ENCODE data around the gene SULT4A1. TPM values are rescaled to one million over a fixed set of nuclear protein-coding genes. Genes with fewer than 3 reads are reported as not detected.

SULT4A1 gene
- total and polyA plus RNA-seq, 9 of the 15 experiments (the other 6 are each of a cell fraction or from before 2014, with no cell fraction given): 0.03 to 0.20 (median 0.09) TPM; not detected in 3

DNA sequence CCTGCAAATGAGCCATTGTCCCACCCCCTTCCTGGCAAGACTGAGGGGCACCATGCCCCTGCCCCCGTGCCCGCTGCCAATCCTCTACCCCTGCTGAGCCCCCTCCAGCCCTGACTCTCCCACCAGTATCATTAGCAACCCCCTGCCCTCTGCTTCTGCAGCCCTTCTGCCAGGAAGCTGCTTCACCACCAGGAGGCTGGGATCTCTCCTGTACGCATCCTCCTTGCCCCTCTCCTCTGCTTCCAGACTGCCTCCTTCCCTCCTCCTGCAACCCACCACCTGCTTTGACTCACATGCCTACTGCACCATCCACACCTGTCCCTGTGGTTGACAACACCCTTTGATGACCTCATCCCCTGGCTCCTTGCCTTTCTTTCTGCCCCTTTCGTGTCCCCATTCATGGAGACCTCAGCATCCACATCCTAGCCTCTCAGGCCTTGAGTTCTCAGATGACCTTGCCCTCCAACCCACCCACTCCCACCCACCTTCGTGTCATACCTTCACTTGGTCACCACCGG is 47.9 kb upstream of the SULT4A1 start:
- no peaks in the 10 kb centered on the region; a peak in 1 of 5 replicates for H3K4me1 ChIP-seq (replicated peaks in 1 of 2; ENCODE audit: control insufficient read depth in 2 of 2, insufficient read depth in 2 of 2, low read length in 2 of 2)
- no peak overlapping the region for H3K27ac ChIP-seq (ENCODE audit: extremely low read depth, low read depth, low read length)
- H3K9ac ChIP-seq (ENCODE audit: insufficient read depth in 1 of 2, low read depth in 2 of 2, low read length in 2 of 2): no peak overlapping the region
- in situ Hi-C loops (cut with MboI) (no loop called here), intact Hi-C loops (cut with micrococcal nuclease) (no loop called here)
- BruUV-seq (replicated peaks): no TSS peak
- POLR2A ChIA-PET: no interaction called here
- H3K27me3 ChIP-seq (ENCODE audit: control insufficient read depth in 2 of 2, insufficient read depth in 2 of 2, low read length in 2 of 2): peaks cover 0 to 9% of the 10 kb centered on the region in 2 experiments; a peak in 1 of 5 replicates
- no peaks in the 10 kb centered on the region for H3K79me2 ChIP-seq (ENCODE audit: control insufficient read depth, insufficient read depth, low read length)
- no peak for TF ChIP-seq AFF4 (CRISPR knock-in tag; IDR thresholded peaks at IDR 0.05)
- no peak for TF ChIP-seq CCAR2 (IDR thresholded peaks at IDR 0.05; ENCODE audit: low read depth, low read length)
- TF ChIP-seq, protein P1, sequence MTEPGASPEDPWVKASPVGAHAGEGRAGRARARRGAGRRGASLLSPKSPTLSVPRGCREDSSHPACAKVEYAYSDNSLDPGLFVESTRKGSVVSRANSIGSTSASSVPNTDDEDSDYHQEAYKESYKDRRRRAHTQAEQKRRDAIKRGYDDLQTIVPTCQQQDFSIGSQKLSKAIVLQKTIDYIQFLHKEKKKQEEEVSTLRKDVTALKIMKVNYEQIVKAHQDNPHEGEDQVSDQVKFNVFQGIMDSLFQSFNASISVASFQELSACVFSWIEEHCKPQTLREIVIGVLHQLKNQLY (CRISPR knock-in tag; conservative IDR thresholded peaks at IDR 0.05): no peak
- no peak for TF ChIP-seq HEY1 (CRISPR knock-in tag; IDR thresholded peaks at IDR 0.05; ENCODE audit: borderline replicate concordance)
- no peak for TF ChIP-seq CBFB (CRISPR knock-in tag; IDR thresholded peaks at IDR 0.05)
- no peak for TF ChIP-seq ZNF174 (CRISPR knock-in tag; IDR thresholded peaks at IDR 0.05)
- no peak for TF ChIP-seq BRD9 (IDR thresholded peaks at IDR 0.05; ENCODE audit: low read depth, partially characterized antibody)
- TF ChIP-seq, protein P2, sequence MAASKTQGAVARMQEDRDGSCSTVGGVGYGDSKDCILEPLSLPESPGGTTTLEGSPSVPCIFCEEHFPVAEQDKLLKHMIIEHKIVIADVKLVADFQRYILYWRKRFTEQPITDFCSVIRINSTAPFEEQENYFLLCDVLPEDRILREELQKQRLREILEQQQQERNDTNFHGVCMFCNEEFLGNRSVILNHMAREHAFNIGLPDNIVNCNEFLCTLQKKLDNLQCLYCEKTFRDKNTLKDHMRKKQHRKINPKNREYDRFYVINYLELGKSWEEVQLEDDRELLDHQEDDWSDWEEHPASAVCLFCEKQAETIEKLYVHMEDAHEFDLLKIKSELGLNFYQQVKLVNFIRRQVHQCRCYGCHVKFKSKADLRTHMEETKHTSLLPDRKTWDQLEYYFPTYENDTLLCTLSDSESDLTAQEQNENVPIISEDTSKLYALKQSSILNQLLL (CRISPR knock-in tag; IDR thresholded peaks at IDR 0.05; ENCODE audit: borderline replicate concordance): no peak
- TF ChIP-seq E2F6 (IDR thresholded peaks at IDR 0.05; ENCODE audit: borderline replicate concordance in 1 of 2, extremely low read depth in 1 of 2, insufficient read depth in 1 of 2, insufficient read length in 1 of 2, low read depth in 1 of 2, low read length in 1 of 2, poor library complexity in 1 of 2, severe bottlenecking in 1 of 2): no peak
- TF ChIP-seq SP1 (CRISPR knock-in tag; IDR thresholded peaks at IDR 0.05): no peak
- no peak for TF ChIP-seq SNRNP70 (optimal IDR thresholded peaks at IDR 0.05; ENCODE audit: low read depth, low read length)
- no peak for TF ChIP-seq ZNF282 (CRISPR knock-in tag; IDR thresholded peaks at IDR 0.05)
- no peak for TF ChIP-seq MYNN (IDR thresholded peaks at IDR 0.05)
- TF ChIP-seq MYNN (CRISPR knock-in tag; IDR thresholded peaks at IDR 0.05): no peak
- no peak overlapping the region for H2AFZ ChIP-seq (ENCODE audit: low read depth, low read length)
- ATAC-seq (no peak), FAIRE-seq (no peak), DNase-seq (ENCODE audit: extremely low read depth in 1 of 4, low spot score in 3 of 4) (no peak)
- 0% methylated on average over 2 of the region's 6 CpGs for WGBS (ENCODE audit: insufficient coverage, low coverage, missing lambda C conversion rate)
- H3K4me3 ChIP-seq: no peak overlapping the region
- no peaks in the 10 kb centered on the region for H3K9me3 ChIP-seq (replicated peaks; ENCODE audit: control insufficient read depth, insufficient read depth, low read depth, low read length)
- no peaks in the 10 kb centered on the region for H4K20me1 ChIP-seq (replicated peaks; ENCODE audit: control insufficient read depth, insufficient read depth, low read length)
- no peaks in the 10 kb centered on the region for H3K36me3 ChIP-seq (ENCODE audit: control insufficient read depth, insufficient read depth, low read length)
- CTCF ChIA-PET (ENCODE audit: low intra/inter-chr PET ratio): no interaction called here
- H3K9me1 ChIP-seq (ENCODE audit: control insufficient read depth, insufficient read depth, low read length): no peaks in the 10 kb centered on the region
- H3K4me2 ChIP-seq (ENCODE audit: insufficient read depth, low read length): no peak overlapping the region
